ENCODE data around the gene MYO3B. TPM values are rescaled to one million over a fixed set of nuclear protein-coding genes. Genes with fewer than 3 reads are reported as not detected.

MYO3B gene
- total and polyA plus RNA-seq, 2 of the 8 experiments (the other 6 are each of a cell fraction or from before 2014, with no cell fraction given), result 0.17 to 0.19 TPM

GRCh38 chr2:170216981-170217380, 39.0 kb downstream of the MYO3B start (continued):
- TF ChIP-seq TBP (IDR thresholded peaks at IDR 0.05; ENCODE audit: low read depth, low read length), result no peak
- TF ChIP-seq CREB1 (IDR thresholded peaks at IDR 0.05), result no peak
- no peak for TF ChIP-seq CBX8 (IDR thresholded peaks at IDR 0.05; ENCODE audit: borderline replicate concordance, low read depth, low read length)
